IMR-90 (cell line): Measurements from ENCODE around the gene TEDC2. TPM values are rescaled to one million over a fixed set of nuclear protein-coding genes. Genes with fewer than 3 reads are reported as not detected.

Experiments
- ATAC-seq: fragments of 200-7000 bp; cut with Tn5 transposase; 2 replicates; pipeline ENCODE4 v1.9.1; 2020; ENCODE audit warnings: low read depth, mild to moderate bottlenecking, moderate library complexity
- BruUV-seq: library from RNA; stranded (reverse); fragments of 400-500 nt; replicated peaks from 2 replicates; lab custom pipeline; 2021; lab: Mats Ljungman, UMichigan
- CTCF ChIA-PET: fragments of 300-600 bp; formaldehyde crosslinking; extraction: SDS; loops from one replicate; lab custom pipeline; 2021; ENCODE audit warnings: antibody characterized with exemption; lab: Yijun Ruan, JAX
- POLR2A ChIA-PET: fragments of 300-600 bp; sonication (Branson Sonifier 250); formaldehyde crosslinking; loops from one replicate; lab custom pipeline; 2022; ENCODE audit warnings: antibody characterized with exemption; ENCODE audit not compliant: unreplicated experiment; lab: Charles Lee
- DNase-seq: peaks from one replicate; pipeline ENCODE4 v3.0.0; 2013
- H2AFZ ChIP-seq: replicated peaks from 2 replicates; pipeline ENCODE3; 2013; ENCODE audit warnings: low read length, mild to moderate bottlenecking; ENCODE audit not compliant: poor library complexity
- H2AK5ac ChIP-seq: 2 replicates; pipeline ENCODE4 v1.6.1; 2013; ENCODE audit warnings: low read depth, low read length, inconsistent platforms
- H2AK9ac ChIP-seq: replicated peaks from 2 replicates; pipeline ENCODE3; 2013; ENCODE audit warnings: mild to moderate bottlenecking, low read depth, low read length, moderate library complexity; ENCODE audit not compliant: poor library complexity
- H2BK120ac ChIP-seq: 2 replicates; pipeline ENCODE4 v1.6.1; 2013; ENCODE audit warnings: low read depth, low read length, inconsistent platforms
- H2BK15ac ChIP-seq: 3 replicates; pipeline ENCODE4 v1.6.1; 2013; ENCODE audit warnings: low read depth, low read length, inconsistent platforms
- H2BK20ac ChIP-seq: 2 replicates; pipeline ENCODE4 v1.6.1; 2013; ENCODE audit warnings: low read depth, mild to moderate bottlenecking, inconsistent platforms, low read length, moderate library complexity
- H2BK5ac ChIP-seq: 2 replicates; pipeline ENCODE4 v1.6.1; 2013; ENCODE audit warnings: mild to moderate bottlenecking, low read depth, low read length, inconsistent platforms; ENCODE audit not compliant: poor library complexity, severe bottlenecking
- H3K14ac ChIP-seq: replicated peaks from 2 replicates; pipeline ENCODE4 v1.6.1; 2013; ENCODE audit warnings: low read depth, low read length, inconsistent platforms
- H3K18ac ChIP-seq: 2 replicates; pipeline ENCODE4 v1.6.1; 2013; ENCODE audit warnings: low read depth, low read length, control low read depth
- H3K23ac ChIP-seq: 2 replicates; pipeline ENCODE4 v1.6.1; 2013; ENCODE audit warnings: low read depth, low read length, inconsistent platforms
- H3K27ac ChIP-seq: 2 replicates; pipeline ENCODE4 v1.5.1; 2013; ENCODE audit warnings: mild to moderate bottlenecking, control low read depth, low read length; ENCODE audit not compliant: insufficient read depth
- H3K27me3 ChIP-seq: 2 replicates; pipeline ENCODE4 v1.6.1; 2013; ENCODE audit warnings: low read length; ENCODE audit not compliant: control insufficient read depth, insufficient read depth
- H3K36me3 ChIP-seq: 2 replicates; pipeline ENCODE4 v1.6.1; 2013; ENCODE audit warnings: low read length, mixed read lengths; ENCODE audit not compliant: control insufficient read depth, insufficient read depth
- H3K4ac ChIP-seq: 2 replicates; pipeline ENCODE4 v1.6.1; 2013; ENCODE audit warnings: low read depth, low read length, inconsistent platforms
- H3K4me1 ChIP-seq: 2 replicates; pipeline ENCODE4 v1.6.1; 2013; ENCODE audit warnings: low read length, mixed read lengths; ENCODE audit not compliant: control insufficient read depth, insufficient read depth
- H3K4me2 ChIP-seq: 2 replicates; pipeline ENCODE4 v1.6.1; 2013; ENCODE audit warnings: low read depth, mild to moderate bottlenecking, control low read depth, low read length, moderate library complexity
- H3K4me3 ChIP-seq: 2 replicates; pipeline ENCODE4 v1.5.1; 2013; ENCODE audit warnings: low read depth, mild to moderate bottlenecking, control low read depth, low read length, moderate library complexity; ENCODE audit not compliant: insufficient read depth
- H3K56ac ChIP-seq: 2 replicates; pipeline ENCODE4 v1.6.1; 2013; ENCODE audit warnings: low read length, inconsistent platforms; ENCODE audit not compliant: insufficient read depth; ENCODE audit errors: extremely low read depth
- H3K79me1 ChIP-seq, 2 experiments: 2 replicates each; pipeline ENCODE4 v1.6.1; 2013; ENCODE audit warnings: low read length in 2 of 2, inconsistent platforms in 1 of 2, low read depth in 1 of 2
- H3K9ac ChIP-seq: 2 replicates; pipeline ENCODE4 v1.6.1; 2013; ENCODE audit warnings: low read depth, low read length, control low read depth
- H3K9me1 ChIP-seq: 2 replicates; pipeline ENCODE4 v1.6.1; 2013; ENCODE audit warnings: low read length, inconsistent platforms; ENCODE audit not compliant: insufficient read depth
- H3K9me3 ChIP-seq: 2 replicates; pipeline ENCODE4 v1.6.1; 2013; ENCODE audit warnings: low read length; ENCODE audit not compliant: control insufficient read depth, insufficient read depth
- H4K20me1 ChIP-seq: 2 replicates; pipeline ENCODE4 v1.6.1; 2013; ENCODE audit warnings: low read length, inconsistent platforms; ENCODE audit not compliant: insufficient read depth
- H4K5ac ChIP-seq: 2 replicates; pipeline ENCODE4 v1.6.1; 2013; ENCODE audit warnings: mild to moderate bottlenecking, low read depth, low read length, control low read depth
- H4K8ac ChIP-seq, 2 experiments: 2 replicates each; pipeline ENCODE4 v1.6.1; 2013; ENCODE audit warnings: low read depth in 2 of 2, low read length in 2 of 2, control low read depth in 1 of 2, inconsistent platforms in 1 of 2
- H4K91ac ChIP-seq: 2 replicates; pipeline ENCODE4 v1.6.1; 2013; ENCODE audit warnings: low read depth, low read length, inconsistent platforms; ENCODE audit not compliant: insufficient read depth
- BHLHE40 ChIP-seq: fragments of 150-350 bp; IDR thresholded peaks from 2 replicates; pipeline ENCODE4 v1.6.1; 2016; ENCODE audit warnings: mild to moderate bottlenecking, low read depth, low read length
- CEBPB ChIP-seq: IDR thresholded peaks from 2 replicates; pipeline ENCODE4 v1.6.1; 2012; ENCODE audit warnings: low read depth, low read length, improper control_type of control experiment
- CHD1 ChIP-seq: IDR thresholded peaks from 2 replicates; pipeline ENCODE4 v1.6.1; 2012; ENCODE audit warnings: low read depth, low read length, improper control_type of control experiment
- CTCF ChIP-seq: conservative IDR thresholded peaks from 2 replicates; pipeline ENCODE4 v1.5.1; 2012; ENCODE audit warnings: mild to moderate bottlenecking, low read depth, low read length, improper control_type of control experiment
- FOS ChIP-seq: fragments of 150-350 bp; IDR thresholded peaks from 2 replicates; pipeline ENCODE4 v1.6.1; 2016; ENCODE audit warnings: low read depth, low read length
- MAFK ChIP-seq: IDR thresholded peaks from 2 replicates; pipeline ENCODE4 v1.6.1; 2012; ENCODE audit warnings: low read depth, low read length, improper control_type of control experiment
- MXI1 ChIP-seq: IDR thresholded peaks from 2 replicates; pipeline ENCODE4 v1.6.1; 2012; ENCODE audit warnings: low read depth, mild to moderate bottlenecking, low read length, moderate library complexity, borderline replicate concordance
- NFE2L2 ChIP-seq: fragments of 150-350 bp; IDR thresholded peaks from 2 replicates; pipeline ENCODE4 v1.6.1; 2016; ENCODE audit warnings: low read depth, mild to moderate bottlenecking, low read length
- POLR2A ChIP-seq: IDR thresholded peaks from 2 replicates; pipeline ENCODE4 v1.6.1; 2012; ENCODE audit warnings: mild to moderate bottlenecking, low read depth, low read length
- RAD21 ChIP-seq: IDR thresholded peaks from 2 replicates; pipeline ENCODE4 v1.6.1; 2012; ENCODE audit warnings: low read length, improper control_type of control experiment
- SMC3 ChIP-seq: fragments of 150-350 bp; IDR thresholded peaks from 2 replicates; pipeline ENCODE4 v1.6.1; 2016; ENCODE audit warnings: low read depth, mild to moderate bottlenecking, antibody characterized with exemption, low read length, moderate library complexity
- USF2 ChIP-seq: fragments of 150-350 bp; IDR thresholded peaks from 2 replicates; pipeline ENCODE4 v1.6.1; 2017; ENCODE audit warnings: mild to moderate bottlenecking, antibody characterized with exemption, low read length, low read depth
- WGBS, 2 experiments: methylation state at CpG; one replicate each; pipeline versions ENCODE4 v1.1.5 to v1.1.7; 2013; ENCODE audit warnings: missing lambda C conversion rate in 2 of 2; ENCODE audit not compliant: insufficient read length in 1 of 2; ENCODE audit errors: extremely low coverage in 2 of 2; 5-methylcytosine and 5-hydroxymethylcytosine counted together
- dilution Hi-C: fragments of 300-500 bp; cut with HindIII; formaldehyde crosslinking; loops from one replicate; pipeline ENCODE4 v1.14.3; 2018; ENCODE audit warnings: low sequenced_read_pairs; ENCODE audit not compliant: unreplicated experiment
- in situ Hi-C: fragments of 300-500 bp; cut with MboI; formaldehyde crosslinking; loops from 3 replicates; pipeline ENCODE4 v1.14.3; 2019; ENCODE audit warnings: low sequenced_read_pairs, inconsistent platforms, mixed read lengths
- intact Hi-C: fragments of 100-400 bp; cut with micrococcal nuclease; formaldehyde crosslinking; loops from 2 replicates; pipeline ENCODE4 v1.10.0; 2022
- polyA plus RNA-seq, 3 experiments: library from polyadenylated mRNA; depleted of rRNA; stranded (reverse); fragments of >200 nt; gene quantifications; 2 replicates each; pipeline ENCODE4 v1.2.3, GENCODE V29; 2012; ENCODE audit warnings: low replicate concordance in 1 of 3
- total RNA-seq: library from RNA; depleted of rRNA; stranded (reverse); fragments of >200 nt; gene quantifications from 2 replicates; pipeline ENCODE4 v1.2.3, GENCODE V29; 2012
- TF ChIP-seq, protein P1 (sequence below): fragments of 150-350 bp; IDR thresholded peaks from 2 replicates; pipeline ENCODE4 v1.6.1; 2016; ENCODE audit warnings: low read depth, mild to moderate bottlenecking, low read length, moderate library complexity, borderline replicate concordance

TEDC2 gene
- total and polyA plus RNA-seq, 2 of the 4 experiments (the other 2 are of a cell fraction): 3.6 to 7.3 TPM

GRCh38 chr16:2505695-2506094 lies 45.8 kb downstream of the TEDC2 start:
- 100% methylated on average over 1 of the region's 14 CpGs; no CpG with 5 or more reads in 1 of the 2 experiments for WGBS, 2 experiments
- H3K4ac ChIP-seq: no peak overlapping the region
- H3K9me1 ChIP-seq: no peaks in the 10 kb centered on the region
- H3K4me1 ChIP-seq: peaks cover 9% of the 10 kb centered on the region
- H3K27me3 ChIP-seq: no peaks in the 10 kb centered on the region
- H3K56ac ChIP-seq: no peak overlapping the region
- H2AK9ac ChIP-seq: no peak overlapping the region
- no peaks in the 10 kb centered on the region for H3K9me3 ChIP-seq
- no peak overlapping the region for H2BK5ac ChIP-seq
- H4K20me1 ChIP-seq: peaks cover 13% of the 10 kb centered on the region; the same call in 1 of the 2 replicates
- no peak overlapping the region for H2BK120ac ChIP-seq
- no TSS peak for BruUV-seq
- H3K36me3 ChIP-seq: no peaks in the 10 kb centered on the region
- dilution Hi-C loops: no loop called here
- no peak overlapping the region for H4K5ac ChIP-seq
- no peak overlapping the region for H3K23ac ChIP-seq
- ChIA-PET POLR2A (no interaction called here), CTCF (no interaction called here)
- TF ChIP-seq CTCF: no peak
- TF ChIP-seq SMC3: no peak
- TF ChIP-seq MXI1: no peak
- no peak for TF ChIP-seq CEBPB
- no peak for TF ChIP-seq RAD21
- TF ChIP-seq POLR2A: no peak
- no peak for TF ChIP-seq CHD1
- TF ChIP-seq, protein P1, sequence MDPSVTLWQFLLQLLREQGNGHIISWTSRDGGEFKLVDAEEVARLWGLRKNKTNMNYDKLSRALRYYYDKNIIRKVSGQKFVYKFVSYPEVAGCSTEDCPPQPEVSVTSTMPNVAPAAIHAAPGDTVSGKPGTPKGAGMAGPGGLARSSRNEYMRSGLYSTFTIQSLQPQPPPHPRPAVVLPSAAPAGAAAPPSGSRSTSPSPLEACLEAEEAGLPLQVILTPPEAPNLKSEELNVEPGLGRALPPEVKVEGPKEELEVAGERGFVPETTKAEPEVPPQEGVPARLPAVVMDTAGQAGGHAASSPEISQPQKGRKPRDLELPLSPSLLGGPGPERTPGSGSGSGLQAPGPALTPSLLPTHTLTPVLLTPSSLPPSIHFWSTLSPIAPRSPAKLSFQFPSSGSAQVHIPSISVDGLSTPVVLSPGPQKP: no peak
- no peak for TF ChIP-seq FOS
- no peak for TF ChIP-seq NFE2L2
- no peak for TF ChIP-seq USF2
- TF ChIP-seq MAFK: no peak
- no peak for TF ChIP-seq BHLHE40
- no peak overlapping the region for H2BK20ac ChIP-seq
- H2BK15ac ChIP-seq: no peak overlapping the region
- H2AFZ ChIP-seq: no peak overlapping the region
- H4K91ac ChIP-seq: no peak overlapping the region
- no peak overlapping the region for H3K14ac ChIP-seq
- peaks cover 0 to 19% of the 10 kb centered on the region in 2 experiments; a peak in 1 of 4 replicates for H3K79me1 ChIP-seq
- no peak overlapping the region for H3K9ac ChIP-seq
- intact Hi-C loops: no loop called here
- DNase-seq (no peak), ATAC-seq (no peak)
- H3K4me2 ChIP-seq: no peak overlapping the region
- H3K4me3 ChIP-seq: no peak overlapping the region
- H3K18ac ChIP-seq: no peak overlapping the region
- no peak overlapping the region for H4K8ac ChIP-seq
- no peak overlapping the region for H2AK5ac ChIP-seq
- in situ Hi-C loops: loop anchor here (10.0 kb wide), 1 partner anchor 251 kb away; the partner anchor contains the start of gene ECI1
- no peak overlapping the region for H3K27ac ChIP-seq
